ENCODE data around the gene ARHGEF9. TPM values are rescaled to one million over a fixed set of nuclear protein-coding genes. Genes with fewer than 3 reads are reported as not detected.
"Not testable (repeated sequence)": the region's sequence is repeated elsewhere in the genome, so short reads cannot be mapped to it uniquely, and the experiment has no call there.

Gene ARHGEF9
- total RNA-seq (2014; rRNA removed; shearing (Covaris generic)), result 7.5 and 8.6 TPM in 2 replicates
- 5.9 and 10.3 TPM in 2 replicates for polyA plus RNA-seq (2015; cell fraction: cytosol; rRNA removed)
- 20.6 and 38.8 TPM in 2 replicates for polyA plus RNA-seq (2015; cell fraction: nucleus; rRNA removed)

- in situ Hi-C loops (cut with HindIII; ENCODE audit: low pct_unique_long_range_greater_than_20kb, low sequenced_read_pairs), result no loop called here
Observed at GRCh38 chrX:63784902-63785707, at the start of gene ARHGEF9. ARHGEF9 (minus strand) TSS chrX:63785214; CDS start chrX:63785145, 69 bp downstream.

GRCh38 chrX:63825446-63825845 lies 40.4 kb upstream of the ARHGEF9 start:
- in situ Hi-C loops (cut with HindIII; ENCODE audit: low pct_unique_long_range_greater_than_20kb, low sequenced_read_pairs); DNase-seq (ENCODE audit: low read depth, low spot score): not testable (repeated sequence)

More at GRCh38 chrX:63784902-63785707, at the start of gene ARHGEF9:
- no peak for DNase-seq (ENCODE audit: low read depth, low spot score)

GRCh38 chrX:63818156-63818555 lies 33.1 kb upstream of the ARHGEF9 start:
- in situ Hi-C loops (cut with HindIII; ENCODE audit: low pct_unique_long_range_greater_than_20kb, low sequenced_read_pairs), result no loop called here

GRCh38 chrX:63817696-63818095 lies 32.7 kb upstream of the ARHGEF9 start:
- DNase-seq (ENCODE audit: low read depth, low spot score), result no peak
- in situ Hi-C loops (cut with HindIII; ENCODE audit: low pct_unique_long_range_greater_than_20kb, low sequenced_read_pairs), result no loop called here

More at GRCh38 chrX:63818156-63818555, 33.1 kb upstream of the ARHGEF9 start:
- DNase-seq (ENCODE audit: low read depth, low spot score), result no peak

- in situ Hi-C loops (cut with HindIII; ENCODE audit: low pct_unique_long_range_greater_than_20kb, low sequenced_read_pairs), result no loop called here
- no peak for DNase-seq (ENCODE audit: low read depth, low spot score)
Observed at GRCh38 chrX:63812823-63813222, 27.8 kb upstream of the ARHGEF9 start.

- DNase-seq (ENCODE audit: low read depth, low spot score), result no peak
- in situ Hi-C loops (cut with HindIII; ENCODE audit: low pct_unique_long_range_greater_than_20kb, low sequenced_read_pairs), result no loop called here
Observed at GRCh38 chrX:63810746-63811145, 25.7 kb upstream of the ARHGEF9 start.

- in situ Hi-C loops (cut with HindIII; ENCODE audit: low pct_unique_long_range_greater_than_20kb, low sequenced_read_pairs), result no loop called here
- no peak for DNase-seq (ENCODE audit: low read depth, low spot score)
Observed at GRCh38 chrX:63809173-63809572, 24.2 kb upstream of the ARHGEF9 start.

- DNase-seq (ENCODE audit: low read depth, low spot score); in situ Hi-C loops (cut with HindIII; ENCODE audit: low pct_unique_long_range_greater_than_20kb, low sequenced_read_pairs): not testable (repeated sequence)
Observed at GRCh38 chrX:63795406-63795805, 10.4 kb upstream of the ARHGEF9 start.

GRCh38 chrX:63785708-63786040 lies 660 bp upstream of the ARHGEF9 start:
- in situ Hi-C loops (cut with HindIII; ENCODE audit: low pct_unique_long_range_greater_than_20kb, low sequenced_read_pairs), result no loop called here
- no peak for DNase-seq (ENCODE audit: low read depth, low spot score)

- DNase-seq (ENCODE audit: low read depth, low spot score), result no peak
- in situ Hi-C loops (cut with HindIII; ENCODE audit: low pct_unique_long_range_greater_than_20kb, low sequenced_read_pairs), result no loop called here
Observed at GRCh38 chrX:63784346-63784901, 590 bp downstream of the ARHGEF9 start.

- in situ Hi-C loops (cut with HindIII; ENCODE audit: low pct_unique_long_range_greater_than_20kb, low sequenced_read_pairs), result no loop called here
- DNase-seq (ENCODE audit: low read depth, low spot score), result no peak
Observed at GRCh38 chrX:63782515-63782914, 2.5 kb downstream of the ARHGEF9 start.

- DNase-seq (ENCODE audit: low read depth, low spot score), result no peak
- in situ Hi-C loops (cut with HindIII; ENCODE audit: low pct_unique_long_range_greater_than_20kb, low sequenced_read_pairs), result no loop called here
Observed at GRCh38 chrX:63768760-63769159, 16.3 kb downstream of the ARHGEF9 start.

GRCh38 chrX:63765712-63766111 lies 19.3 kb downstream of the ARHGEF9 start:
- DNase-seq (ENCODE audit: low read depth, low spot score), result no peak
- in situ Hi-C loops (cut with HindIII; ENCODE audit: low pct_unique_long_range_greater_than_20kb, low sequenced_read_pairs), result no loop called here

- in situ Hi-C loops (cut with HindIII; ENCODE audit: low pct_unique_long_range_greater_than_20kb, low sequenced_read_pairs), result no loop called here
- DNase-seq (ENCODE audit: low read depth, low spot score), result no peak
Observed at GRCh38 chrX:63764946-63765345, 20.1 kb downstream of the ARHGEF9 start.

GRCh38 chrX:63761639-63762038 lies 23.4 kb downstream of the ARHGEF9 start:
- in situ Hi-C loops (cut with HindIII; ENCODE audit: low pct_unique_long_range_greater_than_20kb, low sequenced_read_pairs), result no loop called here
- DNase-seq (ENCODE audit: low read depth, low spot score), result peak; percentile 26

- no peak for DNase-seq (ENCODE audit: low read depth, low spot score)
- in situ Hi-C loops (cut with HindIII; ENCODE audit: low pct_unique_long_range_greater_than_20kb, low sequenced_read_pairs), result no loop called here
Observed at GRCh38 chrX:63758011-63758410, 27.0 kb downstream of the ARHGEF9 start.

- no peak for DNase-seq (ENCODE audit: low read depth, low spot score)
- in situ Hi-C loops (cut with HindIII; ENCODE audit: low pct_unique_long_range_greater_than_20kb, low sequenced_read_pairs), result no loop called here
Observed at GRCh38 chrX:63755892-63756291, 29.1 kb downstream of the ARHGEF9 start.

- in situ Hi-C loops (cut with HindIII; ENCODE audit: low pct_unique_long_range_greater_than_20kb, low sequenced_read_pairs), result no loop called here
- DNase-seq (ENCODE audit: low read depth, low spot score), result peak; percentile 91
Observed at GRCh38 chrX:63754860-63755579, 30.0 kb downstream of the ARHGEF9 start.
